Cerebellar nuclear complex (tissue), 1 donor: ENCODE measurements around the gene CAPZB.
"Not testable (repeated sequence)": the region's sequence is repeated elsewhere in the genome, so short reads cannot be mapped to it uniquely, and the experiment has no call there.

Source experiments
- DNase-seq, 2 experiments: peaks; one replicate each; lab custom pipeline; 2025; lab: John Stamatoyannopoulos, UW

Gene CAPZB

GRCh38 chr1:19497443-19497842 is 12.1 kb upstream of the CAPZB start:
- not testable (repeated sequence) for DNase-seq

- DNase-seq, result no peak
These were observed 11.2 kb upstream of the CAPZB start for GRCh38 chr1:19496527-19496874.

GRCh38 chr1:19495799-19496526 is 10.6 kb upstream of the CAPZB start:
- DNase-seq, result no peak

- DNase-seq, result no peak
These were observed 9.8 kb upstream of the CAPZB start for GRCh38 chr1:19495000-19495656.

GRCh38 chr1:19493547-19493946 is 8.2 kb upstream of the CAPZB start:
- DNase-seq, result no peak

GRCh38 chr1:19489996-19490395 is 4.7 kb upstream of the CAPZB start:
- no peak for DNase-seq

GRCh38 chr1:19488136-19488535 is 2.8 kb upstream of the CAPZB start:
- no peak for DNase-seq

- DNase-seq, result no peak
These were observed 459 bp downstream of the CAPZB start for GRCh38 chr1:19484798-19485361.

- no peak for DNase-seq
These were observed 971 bp downstream of the CAPZB start for GRCh38 chr1:19484338-19484797.

- no peak for DNase-seq
These were observed 1.6 kb downstream of the CAPZB start for GRCh38 chr1:19483691-19484090.

GRCh38 chr1:19483261-19483660 is 2.1 kb downstream of the CAPZB start:
- no peak for DNase-seq

GRCh38 chr1:19481826-19482398 is 3.4 kb downstream of the CAPZB start:
- no peak for DNase-seq

- no peak for DNase-seq
These were observed 5.1 kb downstream of the CAPZB start for GRCh38 chr1:19480282-19480681.

- no peak for DNase-seq
These were observed 5.8 kb downstream of the CAPZB start for GRCh38 chr1:19479351-19480120.

GRCh38 chr1:19478322-19478721 is 7.0 kb downstream of the CAPZB start:
- DNase-seq, result no peak

GRCh38 chr1:19477284-19478249 is 7.8 kb downstream of the CAPZB start:
- DNase-seq, result no peak

- no peak for DNase-seq
These were observed 8.7 kb downstream of the CAPZB start for GRCh38 chr1:19476450-19477190.

- no peak for DNase-seq
These were observed 10.0 kb downstream of the CAPZB start for GRCh38 chr1:19475296-19475695.

- DNase-seq, result no peak
These were observed 13.2 kb downstream of the CAPZB start for GRCh38 chr1:19472174-19472573.

GRCh38 chr1:19469004-19469403 is 16.3 kb downstream of the CAPZB start:
- no peak for DNase-seq
